Natural killer cell (primary cell): Measurements from ENCODE around the gene FAM3A. TPM values are rescaled to one million over a fixed set of nuclear protein-coding genes. Genes with fewer than 3 reads are reported as not detected.
A peak's percentile ranks its signal among the peaks of the same experiment; 100 is the strongest.

Experiments used
- ATAC-seq, 3 donors: fragments of 150-1000 bp in 2 of 3; fragments of 200-7000 bp in 1 of 3; cut with Tn5 transposase; 1 replicate in 1 of 3; 2 replicates in 2 of 3; pipeline ENCODE4 v1.10.0; 2021; ENCODE audit warnings: mild to moderate bottlenecking in 2 of 3, moderate library complexity in 2 of 3
- DNase-seq, 2 donors: peaks; one replicate each; pipeline versions ENCODE4 v3.0.0 to v3.0.0-alpha.2; 2013 to 2021; ENCODE audit warnings: mixed read lengths in 1 of 2
- H3K27ac ChIP-seq: one replicate; pipeline ENCODE4 v1.5.1; 2013; ENCODE audit warnings: mild to moderate bottlenecking, low read length
- H3K27me3 ChIP-seq: one replicate; pipeline ENCODE4 v1.6.1; 2013; ENCODE audit warnings: low read length; ENCODE audit not compliant: control insufficient read depth, insufficient read depth
- H3K36me3 ChIP-seq: one replicate; pipeline ENCODE4 v1.6.1; 2013; ENCODE audit warnings: low read length; ENCODE audit not compliant: control insufficient read depth, insufficient read depth
- H3K4me1 ChIP-seq: one replicate; pipeline ENCODE4 v1.6.1; 2013; ENCODE audit warnings: low read length; ENCODE audit not compliant: control insufficient read depth, insufficient read depth
- H3K4me3 ChIP-seq: one replicate; pipeline ENCODE4 v1.5.1; 2013; ENCODE audit warnings: low read length
- H3K9me3 ChIP-seq: one replicate; pipeline ENCODE4 v1.6.1; 2013; ENCODE audit warnings: low read length; ENCODE audit not compliant: control insufficient read depth, insufficient read depth
- H3K27ac Mint-ChIP-seq, 2 donors: one replicate each; pipeline ENCODE4 v1.8.0; 2022; ENCODE audit warnings: mild to moderate bottlenecking in 2 of 2, mixed read lengths in 2 of 2, moderate library complexity in 1 of 2
- H3K27me3 Mint-ChIP-seq, 2 donors: one replicate each; pipeline ENCODE4 v1.8.0; 2022; ENCODE audit warnings: low read depth in 2 of 2, mixed read lengths in 2 of 2
- H3K36me3 Mint-ChIP-seq: one replicate; pipeline ENCODE4 v1.8.0; 2022; ENCODE audit warnings: mixed read lengths
- H3K4me1 Mint-ChIP-seq, 2 donors: one replicate each; pipeline ENCODE4 v1.8.0; 2022; ENCODE audit warnings: mixed read lengths in 2 of 2
- H3K4me3 Mint-ChIP-seq: one replicate; pipeline ENCODE4 v1.8.0; 2022; ENCODE audit warnings: mild to moderate bottlenecking, moderate library complexity, mixed read lengths
- H3K9me3 Mint-ChIP-seq, 2 donors: one replicate each; pipeline ENCODE4 v1.8.0; 2022; ENCODE audit warnings: mixed read lengths in 2 of 2
- WGBS: methylation state at CpG from one replicate; pipeline ENCODE4 v1.1.7; 2013; ENCODE audit warnings: missing lambda C conversion rate; ENCODE audit not compliant: insufficient coverage; 5-methylcytosine and 5-hydroxymethylcytosine counted together
- intact Hi-C: fragments of 100-400 bp; cut with micrococcal nuclease; formaldehyde crosslinking; loops from one replicate; pipeline ENCODE4 v1.14.2; 2022
- total RNA-seq, 4 donors: library from RNA; stranded (reverse); fragments of 120-200 nt in 1 of 4; gene quantifications; one replicate each; pipeline versions ENCODE4 v1.2.3 to v1.2.4, GENCODE V29; 2013 to 2022
- TF ChIP-seq, protein P1 (sequence below): fragments of 200-600 bp; IDR thresholded peaks from one replicate; pipeline ENCODE4 v1.8.0; 2022; ENCODE audit warnings: antibody characterized with exemption

The FAM3A gene
- total RNA-seq, 3 donors from 2014 or later (not counting 1 experiment from before 2014, with no cell fraction given): 31.1 to 38.0 (median 37.3) TPM

- H3K9me3 Mint-ChIP-seq: no peaks in the 10 kb centered on the region
- WGBS: 0% methylated on average over 18 of the region's 19 CpGs
- H3K27ac ChIP-seq: peak overlapping the region; percentile 81
- DNase-seq (peak in 1 of 2 donors; percentile 44), ATAC-seq (peak in 2 of 3 donors; percentile 9 to 16)
- no peaks in the 10 kb centered on the region for H3K36me3 Mint-ChIP-seq
- H3K27ac Mint-ChIP-seq: peak overlapping the region; percentile 87 to 93
- intact Hi-C loops: loop anchor here (1.0 kb wide), 1 partner anchor 26 kb away; the partner anchor contains the start of gene FAM3A
- peaks cover 15 to 17% of the 10 kb centered on the region in 2 donors for H3K4me1 Mint-ChIP-seq
- H3K27me3 ChIP-seq: no peaks in the 10 kb centered on the region
- H3K4me3 ChIP-seq: peak overlapping the region; percentile 63
- peak overlapping the region; percentile 85 for H3K4me3 Mint-ChIP-seq
- TF ChIP-seq, protein P1, sequence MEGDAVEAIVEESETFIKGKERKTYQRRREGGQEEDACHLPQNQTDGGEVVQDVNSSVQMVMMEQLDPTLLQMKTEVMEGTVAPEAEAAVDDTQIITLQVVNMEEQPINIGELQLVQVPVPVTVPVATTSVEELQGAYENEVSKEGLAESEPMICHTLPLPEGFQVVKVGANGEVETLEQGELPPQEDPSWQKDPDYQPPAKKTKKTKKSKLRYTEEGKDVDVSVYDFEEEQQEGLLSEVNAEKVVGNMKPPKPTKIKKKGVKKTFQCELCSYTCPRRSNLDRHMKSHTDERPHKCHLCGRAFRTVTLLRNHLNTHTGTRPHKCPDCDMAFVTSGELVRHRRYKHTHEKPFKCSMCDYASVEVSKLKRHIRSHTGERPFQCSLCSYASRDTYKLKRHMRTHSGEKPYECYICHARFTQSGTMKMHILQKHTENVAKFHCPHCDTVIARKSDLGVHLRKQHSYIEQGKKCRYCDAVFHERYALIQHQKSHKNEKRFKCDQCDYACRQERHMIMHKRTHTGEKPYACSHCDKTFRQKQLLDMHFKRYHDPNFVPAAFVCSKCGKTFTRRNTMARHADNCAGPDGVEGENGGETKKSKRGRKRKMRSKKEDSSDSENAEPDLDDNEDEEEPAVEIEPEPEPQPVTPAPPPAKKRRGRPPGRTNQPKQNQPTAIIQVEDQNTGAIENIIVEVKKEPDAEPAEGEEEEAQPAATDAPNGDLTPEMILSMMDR: no peak
- H3K9me3 ChIP-seq: no peaks in the 10 kb centered on the region
- H3K27me3 Mint-ChIP-seq: no peaks in the 10 kb centered on the region
- H3K36me3 ChIP-seq: peaks cover 8% of the 10 kb centered on the region
- H3K4me1 ChIP-seq: peaks cover 48% of the 10 kb centered on the region
Observed at GRCh38 chrX:154490021-154490413, 26.0 kb downstream of the FAM3A start.

GRCh38 chrX:154489182-154489581 lies 26.9 kb downstream of the FAM3A start:
- Mint-ChIP-seq H3K4me3 (peak overlapping the region; percentile 85), H3K4me1 (peaks cover 15 to 17% of the 10 kb centered on the region in 2 donors), H3K27me3 (no peaks in the 10 kb centered on the region), H3K27ac (peak overlapping the region; percentile 87 to 93), H3K9me3 (no peaks in the 10 kb centered on the region), H3K36me3 (no peaks in the 10 kb centered on the region)
- intact Hi-C loops: no loop called here
- Histone ChIP-seq H3K4me1 (peaks cover 56% of the 10 kb centered on the region), H3K27me3 (no peaks in the 10 kb centered on the region), H3K4me3 (no peak overlapping the region), H3K27ac (no peak overlapping the region), H3K36me3 (peaks cover 15% of the 10 kb centered on the region), H3K9me3 (no peaks in the 10 kb centered on the region)
- no peak for DNase-seq
- WGBS: 83% methylated on average over 3 of the region's 4 CpGs
- no peak for ATAC-seq
- TF ChIP-seq, protein P1: no peak

DNA sequence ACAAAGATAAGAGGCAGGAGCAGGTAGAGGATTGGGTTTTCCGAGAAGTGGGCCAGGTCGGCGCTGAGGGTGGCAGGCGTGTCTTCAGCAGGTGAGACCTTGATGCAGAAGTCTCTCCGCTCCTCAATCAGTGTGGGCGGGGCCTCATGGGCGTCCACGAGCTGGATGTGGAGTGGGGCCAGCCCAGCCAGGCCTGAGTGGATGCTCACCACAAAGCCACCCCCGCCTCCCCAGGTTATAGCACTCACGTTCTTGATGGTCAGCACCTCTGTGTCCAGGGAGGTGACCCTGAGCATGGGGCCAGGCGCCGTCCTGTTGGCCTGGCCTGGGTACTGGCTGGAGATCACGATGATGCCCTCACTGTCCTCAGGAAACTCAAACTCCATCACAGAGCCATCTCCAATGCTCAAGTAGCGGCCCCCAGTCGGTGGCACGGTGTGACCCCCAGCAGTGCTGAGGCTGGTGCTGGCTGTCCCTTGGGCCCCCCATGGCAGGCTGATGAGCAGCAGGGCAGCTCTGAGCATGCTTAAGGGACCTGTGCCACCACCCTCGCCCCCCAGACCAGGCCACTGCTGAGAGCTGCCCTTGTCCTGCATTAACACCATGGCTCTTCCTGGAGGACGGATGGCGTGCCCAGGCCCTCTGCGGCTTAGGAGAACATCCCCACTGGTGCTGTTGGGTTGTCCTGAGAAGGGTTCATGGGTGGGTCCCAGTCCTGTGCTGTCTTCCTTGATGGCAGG lies 27.5 kb downstream of the FAM3A start:
- Mint-ChIP-seq H3K9me3 (no peaks in the 10 kb centered on the region), H3K4me3 (peak overlapping the region; percentile 58)

More for the DNA sequence above, 27.5 kb downstream of the FAM3A start:
- Histone ChIP-seq H3K4me1 (peaks cover 59% of the 10 kb centered on the region), H3K27ac (no peak overlapping the region), H3K4me3 (no peak overlapping the region), H3K36me3 (peaks cover 17% of the 10 kb centered on the region), H3K9me3 (no peaks in the 10 kb centered on the region), H3K27me3 (no peaks in the 10 kb centered on the region)
- TF ChIP-seq, protein P1: no peak
- Mint-ChIP-seq H3K27ac (peak overlapping the region; percentile 73 to 93), H3K27me3 (no peaks in the 10 kb centered on the region), H3K4me1 (peaks cover 15 to 17% of the 10 kb centered on the region in 2 donors), H3K36me3 (no peaks in the 10 kb centered on the region)
- intact Hi-C loops: no loop called here
- 93% methylated on average over 20 of the region's 20 CpGs for WGBS
- ATAC-seq: no peak
- DNase-seq: no peak
